Fibroblast of skin of abdomen (primary cell): ENCODE results near the gene TUBB2B.
A peak's percentile ranks its signal among the peaks of the same experiment; 100 is the strongest.
"Not testable (repeated sequence)": the region's sequence is repeated elsewhere in the genome, so short reads cannot be mapped to it uniquely, and the experiment has no call there.

ENCODE experiments used
- DNase-seq: peaks from one replicate; pipeline ENCODE4 v3.0.0-alpha.2; 2013

Gene TUBB2B

GRCh38 chr6:3209114-3210023, 18.1 kb downstream of the TUBB2B start:
- DNase-seq: peak; percentile 97

GRCh38 chr6:3208775-3209113, 18.7 kb downstream of the TUBB2B start:
- DNase-seq: no peak

- DNase-seq: peak; percentile 91
Observed at GRCh38 chr6:3208098-3208774, 19.2 kb downstream of the TUBB2B start.

- DNase-seq: no peak
Observed at GRCh38 chr6:3206339-3207015, 21.0 kb downstream of the TUBB2B start.

- DNase-seq: peak; percentile 97
Observed at GRCh38 chr6:3205913-3206312, 21.5 kb downstream of the TUBB2B start.

- no peak for DNase-seq
Observed at GRCh38 chr6:3204921-3205320, 22.5 kb downstream of the TUBB2B start.

GRCh38 chr6:3202999-3203696, 24.3 kb downstream of the TUBB2B start:
- DNase-seq: peak; percentile 67

- no peak for DNase-seq
Observed at GRCh38 chr6:3201388-3201787, 26.1 kb downstream of the TUBB2B start.

GRCh38 chr6:3200682-3201081, 26.8 kb downstream of the TUBB2B start:
- no peak for DNase-seq

GRCh38 chr6:3199382-3199781, 28.1 kb downstream of the TUBB2B start:
- DNase-seq: no peak

GRCh38 chr6:3197734-3198133, 29.7 kb downstream of the TUBB2B start:
- not testable (repeated sequence) for DNase-seq

- no peak for DNase-seq
Observed at GRCh38 chr6:3196770-3197169, 30.7 kb downstream of the TUBB2B start.

GRCh38 chr6:3195695-3196497, 31.6 kb downstream of the TUBB2B start:
- DNase-seq: no peak

- no peak for DNase-seq
Observed at GRCh38 chr6:3195420-3195694, 32.1 kb downstream of the TUBB2B start.

GRCh38 chr6:3194535-3195419, 32.7 kb downstream of the TUBB2B start:
- DNase-seq: peak; percentile 30

GRCh38 chr6:3193102-3193849, 34.2 kb downstream of the TUBB2B start:
- DNase-seq: no peak

GRCh38 chr6:3190779-3191178, 36.7 kb downstream of the TUBB2B start:
- DNase-seq: no peak

GRCh38 chr6:3190056-3190455, 37.4 kb downstream of the TUBB2B start:
- no peak for DNase-seq

GRCh38 chr6:3189192-3189591, 38.3 kb downstream of the TUBB2B start:
- not testable (repeated sequence) for DNase-seq

GRCh38 chr6:3188262-3188661, 39.2 kb downstream of the TUBB2B start:
- DNase-seq: no peak
